ENCODE results near the gene ULK4.
"Not testable (repeated sequence)": the region's sequence is repeated elsewhere in the genome, so short reads cannot be mapped to it uniquely, and the experiment has no call there.

The ULK4 gene

DNA sequence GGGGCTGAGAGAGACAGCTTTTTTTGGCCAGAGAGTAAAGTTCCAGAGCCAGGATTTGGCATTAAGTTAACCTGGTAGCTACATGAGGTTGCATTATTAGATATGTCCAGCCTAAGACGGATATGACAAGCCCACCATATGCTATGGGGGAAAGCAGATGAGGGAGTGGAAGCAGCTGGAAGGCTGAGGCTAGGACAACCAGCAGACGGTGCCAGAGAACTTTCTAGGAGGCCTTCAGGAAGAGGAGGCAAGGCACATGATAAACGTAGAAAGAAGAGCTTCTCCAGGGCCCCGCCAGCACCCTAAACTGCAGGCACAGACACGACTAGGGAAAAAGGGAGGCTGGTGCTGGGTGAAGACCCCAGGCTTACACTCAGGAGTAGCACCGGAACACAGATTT lies 675.6 kb downstream of the ULK4 start:
- no peak for DNase-seq

DNA sequence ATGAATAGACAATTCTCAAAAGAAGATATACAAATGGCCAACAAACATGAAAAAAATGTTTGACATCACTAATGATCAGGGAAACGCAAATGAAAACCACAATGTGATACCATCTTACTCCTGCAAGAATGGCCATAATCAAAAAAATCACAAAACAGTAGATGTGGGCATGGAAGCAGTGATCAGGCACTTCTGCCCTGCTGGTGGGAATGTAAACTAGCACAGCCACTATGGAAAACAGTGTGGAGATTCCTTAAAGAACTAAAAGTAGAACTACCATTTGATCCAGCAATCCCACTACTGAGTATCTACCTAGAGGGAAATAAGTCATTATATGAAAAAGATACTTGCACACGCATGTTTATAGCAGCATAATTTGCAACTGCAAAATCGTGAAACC lies 677.0 kb downstream of the ULK4 start:
- DNase-seq = not testable (repeated sequence)

DNA sequence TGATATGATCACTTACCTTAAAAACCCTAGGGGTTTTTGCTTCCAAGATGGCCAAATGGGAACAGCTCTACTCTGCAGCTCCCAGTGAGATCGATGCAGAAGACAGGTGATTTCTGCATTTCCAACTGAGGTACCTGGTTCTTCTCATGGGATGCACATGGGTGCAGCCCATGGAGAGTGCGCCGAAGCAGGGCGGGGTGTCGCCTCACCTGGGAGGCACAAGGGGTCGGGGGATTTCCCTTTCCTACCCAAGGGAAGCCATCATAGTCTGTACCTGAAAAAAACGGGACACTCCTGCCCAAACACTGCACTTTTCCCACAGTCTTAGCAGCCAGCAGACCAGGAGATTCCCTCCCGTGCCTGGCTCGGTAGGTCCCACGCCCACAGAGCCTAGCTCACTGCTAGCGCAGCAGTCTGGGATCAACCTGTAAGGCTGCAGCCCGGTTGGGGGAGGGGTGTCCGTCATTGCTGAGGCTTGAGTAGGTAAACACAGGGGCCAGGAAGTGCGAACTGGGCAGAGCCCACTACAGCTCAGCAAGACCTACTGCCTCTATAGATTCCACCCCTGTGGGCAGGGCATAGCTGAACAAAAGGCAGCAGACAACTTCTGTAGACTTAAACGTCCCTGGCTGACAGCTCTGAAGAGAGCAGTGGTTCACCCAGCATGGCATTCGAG lies 684.0 kb downstream of the ULK4 start:
- DNase-seq = no peak

DNA sequence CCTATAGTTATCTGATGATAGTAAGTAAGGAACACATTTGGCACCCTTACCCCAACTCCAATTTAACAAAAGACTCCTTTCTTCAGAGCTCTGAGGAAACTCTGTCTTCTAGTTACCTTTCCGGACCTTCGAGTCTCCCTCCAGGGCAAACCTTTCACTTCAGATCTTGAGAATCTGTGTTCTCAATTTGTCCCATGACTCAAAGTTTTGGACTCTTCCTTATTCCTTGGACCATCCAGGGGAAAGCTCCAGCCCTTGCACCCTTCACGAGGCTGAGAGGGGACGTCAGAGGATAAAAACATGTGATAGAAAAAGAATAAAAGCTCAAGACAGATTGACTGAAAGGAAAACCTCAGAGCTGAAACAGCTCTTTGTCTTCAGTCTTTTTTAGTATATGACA lies 685.7 kb downstream of the ULK4 start:
- no peak for DNase-seq

DNA sequence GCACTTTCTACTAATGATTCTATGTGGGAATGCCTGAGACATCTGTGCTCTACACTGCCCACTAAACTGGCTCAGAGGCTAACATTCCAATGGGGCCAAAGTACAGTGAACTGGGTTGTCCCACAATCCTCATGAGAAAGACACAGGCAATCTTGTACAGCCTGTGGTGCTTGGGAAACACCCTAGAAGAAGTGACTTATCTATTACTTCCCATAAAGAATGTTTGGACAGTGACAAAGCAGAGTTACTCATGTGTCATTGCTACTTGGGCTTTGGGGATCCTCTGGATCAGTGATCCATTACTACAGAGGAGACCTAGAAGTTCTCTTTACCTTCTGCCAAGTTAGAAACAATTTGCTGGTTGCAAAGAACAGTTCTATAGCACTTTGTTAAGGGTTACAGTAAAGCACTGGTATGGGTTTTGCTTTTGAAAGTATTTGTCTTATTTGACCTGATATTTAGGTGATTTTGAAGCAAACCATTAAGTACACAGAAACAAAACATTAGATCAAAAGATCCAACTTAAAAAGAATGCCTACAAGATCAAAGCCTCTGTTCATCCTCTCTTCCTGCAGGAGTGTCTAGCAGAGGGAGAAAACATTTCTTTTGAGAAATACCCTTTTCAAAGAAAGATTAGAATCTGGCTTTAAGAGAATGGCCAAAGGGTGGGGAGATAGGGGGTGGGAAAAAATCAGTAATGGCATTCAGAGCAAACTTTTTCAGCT lies 686.8 kb downstream of the ULK4 start:
- DNase-seq = no peak

DNA sequence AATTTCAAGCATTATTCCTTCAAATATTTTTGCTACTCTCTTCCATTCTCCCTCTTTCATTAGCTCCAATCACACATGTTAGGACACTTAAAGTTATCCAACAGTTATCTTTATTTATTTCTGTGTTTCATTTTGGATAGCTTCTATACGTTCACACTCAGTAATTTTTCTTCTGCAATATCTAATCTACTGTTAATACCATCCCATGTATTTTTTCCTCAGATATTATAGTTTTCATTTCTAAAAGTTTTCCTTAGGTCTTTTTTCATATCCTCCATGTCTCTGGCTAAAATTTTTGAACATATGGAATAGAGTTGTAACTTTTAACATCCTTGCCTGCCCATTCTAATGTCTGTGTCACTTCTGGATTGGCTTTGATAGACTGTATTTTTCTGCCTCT lies 689.2 kb downstream of the ULK4 start:
- DNase-seq = no peak

DNA sequence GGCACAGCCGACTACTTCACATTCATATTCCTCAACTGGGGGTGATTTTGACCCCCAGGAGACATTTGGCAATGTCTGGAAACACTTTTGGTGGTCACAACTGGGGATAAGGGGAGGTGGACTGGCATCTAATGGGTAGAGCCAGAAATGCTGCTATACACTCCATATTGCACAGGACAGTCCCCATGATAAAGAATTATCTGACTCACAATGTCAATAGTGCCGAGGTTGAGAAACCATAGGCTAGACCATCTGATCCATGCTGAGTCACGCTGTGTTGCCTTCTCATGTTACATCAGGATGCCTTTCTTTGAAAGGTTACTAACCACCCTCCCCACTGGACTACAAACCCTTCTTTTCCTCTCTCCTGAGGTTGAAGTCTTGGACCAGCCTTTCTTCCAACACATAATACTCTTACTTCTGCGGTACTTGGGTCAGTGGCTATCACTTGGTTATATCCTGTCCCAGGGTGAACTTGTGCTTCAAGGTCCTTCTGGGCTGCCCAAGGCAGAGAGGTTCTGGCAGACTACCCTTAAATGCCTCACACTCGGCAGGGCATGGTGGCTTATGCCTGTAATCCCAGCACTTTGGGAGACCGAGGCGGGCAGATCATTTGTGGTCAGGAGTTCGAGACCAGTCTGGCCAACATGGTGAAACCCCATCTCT lies 693.8 kb downstream of the ULK4 start:
- no peak for DNase-seq

DNA sequence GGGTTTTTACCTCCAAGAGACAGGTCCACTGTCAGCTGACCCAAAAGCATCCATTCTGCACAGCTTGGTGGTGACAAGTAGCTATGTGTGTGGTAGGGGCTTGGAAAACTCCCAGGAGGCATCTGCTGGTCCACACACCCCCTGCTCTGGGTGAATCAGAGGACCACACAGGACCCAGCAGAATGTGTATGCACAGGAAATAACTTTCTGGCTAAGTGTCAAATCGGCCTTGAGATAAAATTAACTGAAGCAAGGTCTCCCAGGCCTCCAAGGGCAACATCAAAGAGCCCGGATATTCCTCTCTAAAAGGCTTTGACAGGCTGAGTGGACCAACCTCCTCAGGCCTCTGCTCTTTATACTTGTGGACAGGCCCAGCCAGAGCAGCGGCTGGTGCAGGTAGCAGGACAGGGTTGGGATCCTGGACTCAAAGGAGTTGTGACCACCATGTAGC lies 696.1 kb downstream of the ULK4 start:
- no peak for DNase-seq

DNA sequence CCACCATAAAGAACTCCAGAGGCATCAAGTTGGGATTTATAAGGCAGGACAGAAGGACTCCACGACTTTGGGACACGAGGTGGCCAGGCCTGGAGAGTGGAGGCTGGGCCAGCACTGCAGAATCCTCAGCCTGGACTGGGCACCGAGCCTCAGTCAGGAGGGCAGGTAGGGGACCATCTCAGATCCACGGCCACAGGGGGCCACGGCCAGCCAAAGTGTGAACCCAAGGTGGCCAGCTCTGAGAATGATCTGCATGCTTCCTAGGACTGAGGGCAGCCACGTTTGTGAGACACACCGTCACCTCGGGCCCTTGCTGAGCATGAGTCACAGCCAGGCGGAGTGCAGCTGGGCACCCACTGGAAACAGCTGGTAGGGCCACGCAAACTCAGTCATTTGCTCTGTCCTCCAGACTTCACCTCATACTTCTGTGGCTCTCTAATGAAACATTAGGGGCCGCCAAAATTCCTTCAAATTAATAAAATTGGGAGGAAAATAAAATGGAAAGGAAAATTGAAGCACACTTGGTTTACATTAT lies 696.8 kb downstream of the ULK4 start:
- no peak for DNase-seq

DNA sequence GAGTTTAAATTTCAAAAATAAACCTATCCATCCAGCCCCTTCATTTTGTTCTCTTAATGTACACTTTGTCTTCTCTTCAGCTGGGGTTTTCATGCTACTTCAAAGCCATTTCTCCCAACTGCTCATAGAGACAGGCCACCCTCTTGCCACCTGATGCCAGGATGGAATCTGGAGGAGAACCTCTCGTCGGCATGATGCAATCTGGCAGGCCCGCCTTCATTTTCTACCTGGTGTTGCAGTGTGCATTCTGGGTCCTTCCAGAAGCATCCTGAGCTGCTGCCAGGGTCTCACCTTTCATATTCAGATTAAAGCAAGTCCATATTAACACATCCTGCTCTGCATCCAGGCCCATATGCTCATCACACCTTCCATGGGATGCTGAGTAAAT lies 701.8 kb downstream of the ULK4 start:
- DNase-seq = no peak

DNA sequence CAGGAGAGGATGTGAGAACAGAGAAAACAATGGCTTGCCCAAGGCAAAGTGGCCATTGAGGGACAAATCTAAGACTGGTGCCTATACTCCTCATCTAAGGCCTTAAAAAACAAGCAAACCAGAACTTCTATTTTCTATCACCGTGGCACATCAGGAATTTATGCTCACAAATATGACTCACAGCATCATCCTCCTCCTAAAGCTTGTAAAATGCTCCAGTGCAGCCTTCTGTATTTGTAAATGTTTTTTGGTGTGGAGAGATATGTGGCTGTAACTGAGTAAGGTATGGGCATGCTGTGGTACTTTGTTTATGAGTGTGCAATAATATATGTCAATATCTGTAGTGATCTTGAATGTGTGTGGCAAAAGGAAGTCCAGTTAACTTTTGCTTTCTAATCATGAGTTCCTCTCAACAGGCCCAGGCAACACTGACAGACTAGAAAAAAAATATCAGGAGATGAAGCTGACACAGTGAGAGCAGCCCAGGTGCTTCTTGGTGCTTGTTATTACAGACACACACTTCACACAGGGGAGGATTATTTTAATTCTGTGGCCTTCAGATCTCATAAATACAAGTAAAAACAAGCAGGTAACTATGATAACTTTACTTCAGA lies 702.3 kb downstream of the ULK4 start:
- no peak for DNase-seq

DNA sequence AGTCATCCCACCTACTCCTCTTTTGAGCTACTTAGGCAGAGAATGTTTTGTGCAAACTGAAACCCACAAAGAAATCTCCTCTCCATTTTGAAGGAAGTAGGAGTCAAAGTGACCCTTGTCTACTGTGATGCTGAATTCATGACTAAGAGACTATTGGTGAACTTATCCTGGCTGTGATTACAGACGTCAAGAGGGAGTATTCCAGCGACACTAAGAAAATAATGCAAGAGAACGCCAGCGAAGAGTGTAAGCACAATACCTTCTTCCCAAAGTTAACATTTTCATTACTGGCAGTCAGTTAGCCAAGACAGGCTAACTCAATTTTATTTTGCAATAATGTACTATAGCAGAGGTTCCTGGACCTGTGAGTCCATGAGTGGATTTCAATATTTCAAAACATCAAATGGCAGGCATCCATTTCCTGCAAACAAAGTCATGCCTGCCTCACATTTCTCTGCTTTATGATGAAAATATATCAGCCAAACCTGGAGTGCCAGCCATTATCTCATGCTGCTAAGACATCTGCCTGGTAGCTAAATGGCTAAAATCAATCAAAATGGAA lies 703.6 kb downstream of the ULK4 start:
- DNase-seq = no peak

DNA sequence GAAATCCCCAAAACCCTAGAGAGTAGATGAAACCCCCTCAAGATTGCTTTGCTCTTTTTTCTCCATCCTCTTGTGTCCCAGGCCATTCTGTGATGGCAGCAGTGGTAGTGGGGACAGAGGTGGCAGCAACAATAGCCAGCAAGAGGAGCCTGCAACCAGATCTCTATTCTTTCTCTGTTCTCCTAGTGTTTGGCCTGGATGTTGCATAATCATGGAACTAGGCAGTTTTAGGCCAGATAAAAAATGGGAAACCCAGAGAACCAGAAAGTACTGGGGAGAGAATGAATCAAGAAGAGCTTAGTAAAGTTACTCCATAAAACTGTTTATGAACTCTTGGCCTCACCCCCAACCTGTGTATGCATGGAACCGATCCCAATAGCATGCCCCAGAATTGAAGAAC lies 710.3 kb downstream of the ULK4 start:
- DNase-seq = no peak

DNA sequence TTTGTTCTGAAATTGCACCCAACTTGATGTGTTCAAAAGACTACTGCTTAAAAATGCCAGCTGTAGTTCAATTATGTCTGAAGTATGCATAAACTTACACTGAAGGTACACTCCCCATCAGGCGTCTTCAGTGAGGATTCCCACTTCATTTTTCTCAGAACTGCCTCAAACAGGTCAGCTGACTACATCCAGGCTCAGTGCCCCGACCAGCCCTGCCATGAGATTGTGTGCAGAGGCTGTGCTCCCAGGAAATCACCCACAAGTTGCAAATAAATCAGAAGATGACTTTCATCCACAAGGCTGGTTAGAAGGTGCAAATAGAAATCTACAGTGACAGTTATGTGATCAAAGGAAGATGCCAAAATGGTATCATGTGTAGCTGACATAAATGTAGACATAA lies 711.1 kb downstream of the ULK4 start:
- no peak for DNase-seq

DNA sequence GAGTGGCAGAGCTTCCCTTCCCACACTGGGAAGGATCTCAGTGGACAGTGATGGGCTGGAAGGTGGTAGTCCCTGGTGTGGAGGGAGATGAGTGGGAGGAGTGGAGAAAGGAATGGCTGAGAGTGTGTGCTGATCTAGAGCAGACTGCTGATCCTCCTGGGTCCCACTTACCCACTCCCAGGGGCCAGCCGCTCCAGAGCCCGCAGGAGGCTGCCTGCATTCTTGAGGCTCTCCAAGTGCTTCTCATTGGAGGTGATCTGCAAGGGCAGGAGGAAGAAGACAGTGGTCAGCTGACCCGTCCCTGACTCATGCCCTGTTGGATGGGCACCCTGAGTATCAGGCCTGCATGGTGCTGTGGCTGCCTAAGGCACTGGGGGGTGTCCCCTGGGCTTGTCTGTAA lies 712.6 kb downstream of the ULK4 start:
- DNase-seq = no peak

DNA sequence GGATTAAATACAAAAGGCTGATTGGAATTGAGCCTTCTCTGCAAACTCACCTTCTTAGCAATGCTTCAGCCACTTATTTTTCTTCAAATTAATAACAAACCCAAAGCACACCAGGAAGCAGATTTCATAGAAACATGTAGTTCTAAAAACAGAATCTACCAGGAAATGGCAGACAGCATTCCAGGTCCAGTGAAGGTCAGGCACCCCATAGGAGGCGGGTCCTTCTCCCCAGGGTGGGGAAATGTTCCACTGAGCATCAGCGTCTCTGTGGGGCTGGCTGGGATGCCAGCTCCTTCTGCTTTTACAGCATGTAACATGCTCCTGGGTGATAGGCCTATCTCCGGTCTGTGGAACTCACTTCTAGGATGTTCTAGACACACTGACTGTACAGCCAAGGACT lies 713.4 kb downstream of the ULK4 start:
- DNase-seq = no peak

DNA sequence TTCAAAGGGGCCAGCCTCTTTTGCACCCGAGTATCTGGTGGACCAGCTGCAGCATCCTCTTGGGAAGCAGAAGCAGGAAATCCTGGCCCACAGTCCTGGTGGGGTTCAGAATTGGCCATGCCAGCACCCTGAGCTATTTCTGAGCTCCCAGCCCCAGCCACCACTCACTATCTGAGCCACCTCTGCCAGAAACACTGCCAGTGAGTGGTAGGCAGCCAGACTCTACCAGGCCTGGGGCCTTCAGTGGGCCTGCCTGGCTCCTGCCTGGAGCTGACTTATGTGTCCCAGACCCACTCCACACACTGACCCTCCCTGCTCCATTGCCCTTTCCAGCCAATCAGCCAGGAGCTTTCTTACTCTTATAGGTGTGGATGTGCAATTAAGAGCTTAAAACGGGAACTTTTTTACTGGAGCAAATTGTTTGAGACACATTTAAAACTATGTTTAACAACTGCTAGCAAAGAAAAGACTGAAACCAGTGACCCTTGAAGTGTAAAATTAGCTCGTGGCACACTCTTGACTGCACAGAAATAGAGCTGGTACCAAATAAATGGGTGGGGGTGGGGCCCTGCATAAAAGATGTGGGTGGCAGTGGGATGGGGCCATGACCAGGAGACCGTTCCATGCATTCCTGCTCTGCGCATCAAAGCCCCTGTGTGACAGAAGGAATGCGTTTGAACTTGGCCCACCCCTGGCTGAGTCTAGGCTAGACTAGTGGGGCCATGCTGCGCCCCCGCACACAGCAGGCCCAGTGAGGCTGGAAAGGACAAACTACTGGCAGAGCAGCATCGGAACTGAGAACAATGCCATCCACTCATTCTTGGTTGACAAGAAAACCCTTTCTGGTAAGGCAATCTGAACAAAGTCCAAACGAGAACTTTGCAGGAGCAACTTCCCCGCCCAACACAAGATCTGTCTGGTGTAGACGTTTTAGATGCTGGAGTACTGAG lies 714.6 kb downstream of the ULK4 start:
- DNase-seq = no peak

DNA sequence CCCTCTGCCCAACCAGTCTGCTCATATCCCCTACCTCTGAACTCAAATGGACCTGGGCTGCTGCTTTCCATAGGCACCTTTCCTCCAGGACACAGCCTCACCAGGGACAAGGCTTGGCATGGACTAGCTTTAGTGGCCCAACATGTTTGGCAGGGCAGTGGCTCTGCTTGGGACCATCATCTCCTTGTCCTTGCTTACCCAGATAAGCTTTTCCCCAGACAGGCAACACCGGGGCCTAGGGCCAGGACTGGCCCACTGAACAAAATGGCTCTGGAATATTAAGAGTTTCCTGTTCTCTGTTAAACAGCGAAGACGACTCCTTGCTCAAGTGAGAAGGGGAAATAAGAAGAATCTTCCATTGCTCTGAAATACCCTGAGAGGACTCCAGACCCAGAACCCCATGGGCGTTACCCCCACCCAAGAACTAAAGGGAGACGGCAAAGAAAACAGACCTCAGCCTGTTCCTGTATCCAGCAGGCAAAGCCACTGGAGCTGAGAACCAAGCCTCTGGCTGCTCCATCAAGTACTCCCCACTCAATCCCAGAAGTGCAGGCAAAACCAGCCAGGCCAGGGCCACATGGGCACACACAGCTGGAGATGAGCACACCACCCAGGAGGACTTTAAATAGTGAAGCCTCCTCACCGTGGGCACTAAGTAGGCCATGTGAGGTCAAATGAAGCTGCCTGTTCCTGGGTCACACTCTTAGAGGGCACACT lies 717.1 kb downstream of the ULK4 start:
- no peak for DNase-seq

DNA sequence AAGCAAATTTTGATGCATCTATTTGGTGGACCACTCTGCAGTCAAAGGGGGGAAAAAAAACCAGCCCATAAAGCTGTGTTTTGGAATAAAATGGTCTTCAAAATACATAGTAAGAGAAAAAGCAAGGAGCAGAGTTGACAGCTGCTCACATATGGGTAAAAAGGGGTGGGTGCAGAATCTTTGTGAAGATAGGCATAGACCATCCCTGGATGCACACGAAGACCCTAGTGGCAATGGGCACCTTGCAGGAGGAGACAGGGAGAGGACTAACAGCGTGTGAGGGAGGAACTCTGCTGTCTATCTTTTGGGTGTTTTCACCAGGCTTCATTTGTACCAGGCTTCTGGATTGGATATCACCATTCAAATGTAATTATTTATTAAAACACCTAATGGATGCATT lies 718.7 kb downstream of the ULK4 start:
- no peak for DNase-seq

DNA sequence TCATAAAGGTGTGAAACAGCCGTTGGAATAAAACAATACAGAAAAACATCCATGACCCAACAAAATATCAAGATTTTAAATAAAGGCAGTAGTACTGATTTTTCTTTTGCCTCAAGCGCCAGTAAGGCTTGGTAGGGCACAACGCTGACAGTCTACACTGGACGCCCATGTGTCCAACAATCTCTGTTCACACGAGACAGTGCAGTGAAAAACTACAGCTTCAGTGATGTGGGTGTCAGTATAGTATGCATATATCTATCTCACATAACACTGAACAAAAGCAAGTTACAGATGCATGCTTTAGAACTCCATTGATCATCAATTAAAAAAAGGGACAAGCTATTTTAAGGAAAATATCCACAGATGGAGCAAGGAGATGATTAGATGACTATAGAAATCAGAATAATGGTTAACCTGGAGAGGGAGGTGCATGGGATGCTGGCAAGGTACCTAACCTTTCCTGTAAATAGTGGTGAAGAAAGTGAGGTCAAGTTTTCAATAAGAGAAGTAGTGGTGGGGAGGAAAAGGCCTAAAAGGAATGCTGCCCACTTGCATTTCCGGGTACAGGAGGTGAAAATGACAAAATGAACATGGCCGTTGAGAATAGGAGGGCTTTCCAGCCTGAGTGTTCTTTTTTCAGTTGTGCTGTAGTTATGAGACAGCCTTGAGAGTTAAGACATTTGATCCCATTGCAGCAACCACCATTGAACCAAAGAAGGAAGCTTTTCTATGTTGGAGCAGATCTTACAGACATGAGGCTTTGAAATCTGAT lies 719.9 kb downstream of the ULK4 start:
- DNase-seq = no peak

DNA sequence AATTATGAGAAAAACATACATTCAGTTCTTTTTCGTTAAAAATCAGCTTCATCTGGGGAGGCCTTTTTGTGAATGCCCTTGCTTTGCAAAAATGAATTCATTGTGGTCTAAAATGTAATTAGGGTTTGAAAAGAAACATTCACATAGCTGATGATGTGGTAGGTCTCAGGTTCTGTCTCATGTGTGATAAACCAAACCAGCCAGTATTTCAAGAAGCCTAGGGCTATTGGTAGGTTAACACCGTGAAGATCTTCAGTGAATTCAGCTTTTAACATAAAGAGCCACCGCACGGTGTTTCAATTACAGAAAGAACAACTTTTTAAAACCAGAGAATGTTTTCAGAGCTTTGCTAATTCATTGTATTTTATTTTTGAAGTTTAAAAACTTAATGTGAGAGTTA lies 720.7 kb downstream of the ULK4 start:
- no peak for DNase-seq
